MM.1S (cell line): Measurements from ENCODE around the gene TGFB2.

Experiments
- DNase-seq: peaks from one replicate; pipeline ENCODE4 v3.0.0-alpha.2; 2015
- H2AFZ ChIP-seq: fragments of 300-600 bp; sonication (generic); 2 replicates; pipeline ENCODE4 v1.6.0; 2016; ENCODE audit warnings: antibody characterized with exemption, low read length
- H3F3A ChIP-seq: fragments of 300-600 bp; sonication (generic); 2 replicates; pipeline ENCODE4 v1.6.1; 2016; ENCODE audit warnings: mild to moderate bottlenecking, antibody characterized with exemption, low read length, moderate library complexity, mixed read lengths; ENCODE audit not compliant: insufficient read depth
- H3K27ac ChIP-seq: fragments of 300-600 bp; sonication (generic); 2 replicates; pipeline ENCODE4 v1.5.1; 2016; ENCODE audit warnings: mild to moderate bottlenecking, low read length
- H3K27me3 ChIP-seq: fragments of 300-600 bp; sonication (generic); replicated peaks from 2 replicates; pipeline ENCODE4 v1.6.0; 2016; ENCODE audit warnings: low read length; ENCODE audit not compliant: insufficient read depth
- H3K36me3 ChIP-seq: fragments of 300-600 bp; sonication (generic); replicated peaks from 2 replicates; pipeline ENCODE4 v1.6.1; 2016; ENCODE audit warnings: mild to moderate bottlenecking, low read length, mixed read lengths; ENCODE audit not compliant: insufficient read depth
- H3K4me1 ChIP-seq: fragments of 300-600 bp; sonication (generic); 2 replicates; pipeline ENCODE4 v1.6.1; 2016; ENCODE audit warnings: low read length, mixed read lengths
- H3K4me2 ChIP-seq: fragments of 300-600 bp; sonication (generic); 2 replicates; pipeline ENCODE4 v1.6.0; 2016; ENCODE audit warnings: low read depth, low read length
- H3K4me3 ChIP-seq: fragments of 300-600 bp; sonication (generic); 2 replicates; pipeline ENCODE4 v1.5.1; 2016; ENCODE audit warnings: low read length, mixed read lengths
- H3K79me2 ChIP-seq: fragments of 300-600 bp; sonication (generic); 2 replicates; pipeline ENCODE4 v1.6.1; 2016; ENCODE audit warnings: mixed run types, low read length, mixed read lengths
- H3K9ac ChIP-seq: fragments of 300-600 bp; sonication (generic); 2 replicates; pipeline ENCODE4 v1.6.1; 2016; ENCODE audit warnings: low read length, mixed read lengths
- H3K9me2 ChIP-seq: fragments of 300-600 bp; sonication (generic); replicated peaks from 2 replicates; pipeline ENCODE4 v1.6.1; 2016; ENCODE audit warnings: mild to moderate bottlenecking, low read length, mixed read lengths; ENCODE audit not compliant: insufficient read depth
- H3K9me3 ChIP-seq: fragments of 300-600 bp; sonication (generic); replicated peaks from 2 replicates; pipeline ENCODE4 v1.6.1; 2016; ENCODE audit warnings: mild to moderate bottlenecking, low read length, mixed read lengths; ENCODE audit not compliant: insufficient read depth
- H4K20me1 ChIP-seq: fragments of 300-600 bp; sonication (generic); 2 replicates; pipeline ENCODE4 v1.6.1; 2016; ENCODE audit warnings: mild to moderate bottlenecking, low read length, moderate library complexity, mixed read lengths; ENCODE audit not compliant: insufficient read depth
- CTCF ChIP-seq: fragments of 300-600 bp; sonication (generic); IDR thresholded peaks from 2 replicates; pipeline ENCODE4 v1.5.1; 2016; ENCODE audit warnings: antibody characterized with exemption, low read length, mixed read lengths
- EZH2 ChIP-seq: fragments of 300-600 bp; sonication (generic); optimal IDR thresholded peaks from 2 replicates; pipeline ENCODE3; 2017; ENCODE audit warnings: low read depth, mild to moderate bottlenecking, antibody characterized with exemption, low read length, mixed read lengths
- EZH2phosphoT487 ChIP-seq: fragments of 300-600 bp; sonication (generic); IDR thresholded peaks from 2 replicates; pipeline ENCODE4 v1.6.1; 2018; ENCODE audit warnings: antibody characterized with exemption, low read length

The TGFB2 gene

GRCh38 chr1:218430346-218430745 lies 85.2 kb downstream of the TGFB2 start:
- TF ChIP-seq EZH2phosphoT487 (no peak), CTCF (no peak), EZH2 (no peak)
- Histone ChIP-seq H3F3A (no peaks in the 10 kb centered on the region), H3K27ac (no peak overlapping the region), H4K20me1 (no peaks in the 10 kb centered on the region), H3K9me2 (no peaks in the 10 kb centered on the region), H3K4me3 (no peak overlapping the region), H3K4me2 (no peak overlapping the region), H3K36me3 (no peaks in the 10 kb centered on the region), H3K9me3 (no peaks in the 10 kb centered on the region), H2AFZ (no peak overlapping the region), H3K9ac (no peak overlapping the region), H3K79me2 (no peaks in the 10 kb centered on the region), H3K4me1 (peaks cover 17% of the 10 kb centered on the region), H3K27me3 (no peaks in the 10 kb centered on the region)
- no peak for DNase-seq

GRCh38 chr1:218430822-218431221 lies 85.7 kb downstream of the TGFB2 start:
- no peak for TF ChIP-seq CTCF
- TF ChIP-seq EZH2 = no peak
- TF ChIP-seq EZH2phosphoT487 = no peak
- no peak overlapping the region for H3K4me3 ChIP-seq
- no peaks in the 10 kb centered on the region for H3F3A ChIP-seq
- H3K4me2 ChIP-seq = no peak overlapping the region
- no peak for DNase-seq
- no peak overlapping the region for H3K27ac ChIP-seq
- no peaks in the 10 kb centered on the region for H4K20me1 ChIP-seq
- H3K4me1 ChIP-seq = peaks cover 17% of the 10 kb centered on the region
- no peak overlapping the region for H2AFZ ChIP-seq
- no peaks in the 10 kb centered on the region for H3K9me2 ChIP-seq
- no peaks in the 10 kb centered on the region for H3K9me3 ChIP-seq
- H3K79me2 ChIP-seq = no peaks in the 10 kb centered on the region
- no peaks in the 10 kb centered on the region for H3K27me3 ChIP-seq
- no peak overlapping the region for H3K9ac ChIP-seq
- H3K36me3 ChIP-seq = no peaks in the 10 kb centered on the region

- TF ChIP-seq CTCF = no peak
- TF ChIP-seq EZH2 = no peak
- no peak for TF ChIP-seq EZH2phosphoT487
- H3K27ac ChIP-seq = no peak overlapping the region
- H3K4me2 ChIP-seq = no peak overlapping the region
Observed at GRCh38 chr1:218431476-218431875, 86.3 kb downstream of the TGFB2 start.

More at GRCh38 chr1:218431476-218431875, 86.3 kb downstream of the TGFB2 start:
- H3K27me3 ChIP-seq = no peaks in the 10 kb centered on the region
- H4K20me1 ChIP-seq = no peaks in the 10 kb centered on the region
- H3K9me3 ChIP-seq = no peaks in the 10 kb centered on the region
- no peaks in the 10 kb centered on the region for H3K79me2 ChIP-seq
- H3K4me1 ChIP-seq = peaks cover 17% of the 10 kb centered on the region
- DNase-seq = no peak
- H3K36me3 ChIP-seq = no peaks in the 10 kb centered on the region
- H3K4me3 ChIP-seq = no peak overlapping the region
- no peaks in the 10 kb centered on the region for H3F3A ChIP-seq
- no peak overlapping the region for H3K9ac ChIP-seq
- H2AFZ ChIP-seq = no peak overlapping the region
- no peaks in the 10 kb centered on the region for H3K9me2 ChIP-seq
